Myocyte (in vitro differentiated cells): ENCODE measurements around the gene CACNA1B. TPM values are rescaled to one million over a fixed set of nuclear protein-coding genes. Genes with fewer than 3 reads are reported as not detected.
"Not testable (repeated sequence)": the region's sequence is repeated elsewhere in the genome, so short reads cannot be mapped to it uniquely, and the experiment has no call there.

ENCODE experiments used
- DNase-seq: peaks from one replicate; pipeline ENCODE4 v3.0.0-alpha.2; 2012; ENCODE audit warnings: low read depth
- total RNA-seq: library from RNA; depleted of rRNA; stranded (reverse); fragments of >200 nt; gene quantifications from 2 replicates; pipeline ENCODE4 v1.2.3, GENCODE V29; 2014

CACNA1B gene
- total RNA-seq, 1 donor from 2014 or later, result not detected

DNA sequence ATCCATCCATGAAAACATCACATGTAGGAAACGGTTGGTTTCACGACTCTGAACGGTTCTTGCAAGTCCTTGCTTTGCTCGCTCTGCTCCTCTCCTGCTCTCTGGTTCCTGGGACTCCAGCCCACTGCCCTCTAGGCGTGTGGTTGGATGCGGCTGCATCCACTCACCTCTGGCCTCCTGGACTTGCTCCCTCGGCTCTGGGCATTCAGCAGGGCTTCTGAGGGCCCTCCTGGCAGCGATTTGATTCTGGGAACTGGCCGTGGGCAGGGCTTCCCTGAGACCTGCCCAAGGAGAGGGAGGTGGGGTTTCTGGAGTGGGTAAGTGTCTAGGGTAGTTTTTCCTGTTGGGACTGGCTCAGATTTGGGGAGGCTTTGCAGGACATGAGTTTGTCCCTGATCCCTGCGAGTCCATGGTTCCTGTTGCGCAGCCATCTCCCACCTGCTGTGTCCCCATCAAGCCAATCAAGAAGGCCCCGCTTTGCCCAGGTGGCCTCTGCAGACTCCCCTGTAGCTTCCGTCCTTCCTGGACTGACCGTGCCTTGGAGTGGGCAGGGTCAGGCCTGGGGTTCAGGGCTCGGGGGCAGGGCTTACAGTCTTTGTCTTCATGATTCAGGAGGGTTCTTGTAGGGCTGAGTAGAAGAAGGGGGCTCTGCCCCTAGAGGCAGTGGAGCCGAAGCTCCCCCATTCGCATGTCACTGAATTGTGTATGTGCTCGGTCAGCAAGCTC, 192.3 kb downstream of the CACNA1B start:
- DNase-seq, result no peak

DNA sequence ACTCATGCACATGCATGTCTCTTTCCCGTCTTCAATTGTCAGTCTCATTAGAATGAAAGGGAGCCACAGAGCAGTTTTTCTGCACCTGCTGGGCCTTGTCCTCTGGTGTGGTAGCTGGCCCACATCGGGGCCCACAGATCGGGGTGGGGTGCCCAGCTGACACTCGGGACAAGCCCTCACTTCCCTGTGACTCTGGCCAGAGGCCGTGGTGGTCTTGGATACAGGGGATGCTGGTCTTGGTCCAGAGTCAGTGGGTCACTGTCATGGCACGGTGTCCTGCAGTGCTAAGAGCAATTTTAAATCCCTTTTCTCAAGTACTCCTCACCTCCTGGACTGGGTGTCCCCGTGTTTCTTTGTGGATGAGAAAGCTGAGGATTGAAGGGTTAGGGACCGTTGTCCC, 193.2 kb downstream of the CACNA1B start:
- DNase-seq, result no peak

- no peak for DNase-seq
These were observed 193.7 kb downstream of the CACNA1B start for GRCh38 chr9:138071292-138071691.

GRCh38 chr9:138071731-138072130, 194.1 kb downstream of the CACNA1B start:
- no peak for DNase-seq

DNA sequence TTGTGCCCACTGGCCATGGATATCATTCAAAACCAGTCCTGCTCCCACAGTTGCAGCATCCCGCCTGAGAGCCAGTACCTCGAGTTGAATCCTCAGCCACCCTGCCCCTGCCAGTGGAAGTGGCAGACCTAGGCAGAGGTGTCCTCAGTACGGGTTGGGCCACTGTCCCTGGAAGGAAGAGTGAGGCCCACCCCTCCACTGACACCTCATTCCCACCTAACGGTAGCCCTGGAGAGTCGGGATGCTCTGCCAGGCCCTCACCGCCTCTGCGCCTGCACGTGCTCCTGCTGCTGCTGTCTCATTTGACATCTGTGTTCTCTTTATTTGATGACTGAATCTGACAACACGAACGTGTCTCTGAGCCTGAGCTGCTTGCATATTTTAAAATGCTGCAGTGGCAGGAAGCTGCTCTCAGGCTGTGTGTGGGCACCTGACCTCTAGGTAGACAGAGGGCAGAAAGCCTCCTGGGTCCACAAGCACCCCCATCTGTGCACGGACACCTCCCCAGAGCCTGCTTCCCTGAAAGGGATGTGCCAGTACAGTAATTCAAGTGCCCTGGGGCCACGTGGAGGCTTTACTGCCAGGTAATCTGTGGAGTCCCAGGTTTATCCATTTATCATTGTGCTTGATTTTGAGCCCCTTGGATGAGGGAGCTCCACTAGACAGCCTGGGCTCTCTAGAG, 194.7 kb downstream of the CACNA1B start:
- no peak for DNase-seq

- DNase-seq, result no peak
These were observed 195.3 kb downstream of the CACNA1B start for GRCh38 chr9:138072897-138073296.

DNA sequence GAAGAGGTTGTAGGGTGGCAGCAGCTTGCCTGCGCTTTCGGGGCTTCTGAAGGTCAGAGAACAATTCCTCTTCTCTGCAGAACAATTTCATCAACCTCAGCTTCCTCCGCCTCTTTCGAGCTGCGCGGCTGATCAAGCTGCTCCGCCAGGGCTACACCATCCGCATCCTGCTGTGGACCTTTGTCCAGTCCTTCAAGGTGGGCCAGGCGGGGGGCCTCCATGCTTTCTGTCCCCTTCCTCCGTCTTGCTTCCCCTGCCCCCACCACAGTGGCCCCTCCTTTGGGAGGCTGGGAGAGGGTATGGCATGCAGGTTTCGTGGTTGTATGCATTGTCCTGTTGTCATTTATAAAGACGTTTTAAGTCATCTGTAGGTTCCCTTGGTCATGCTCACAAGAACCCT, 195.8 kb downstream of the CACNA1B start:
- DNase-seq, result no peak

- no peak for DNase-seq
These were observed 196.2 kb downstream of the CACNA1B start for GRCh38 chr9:138073808-138074207.

- no peak for DNase-seq
These were observed 196.9 kb downstream of the CACNA1B start for GRCh38 chr9:138074516-138074915.

GRCh38 chr9:138075496-138075895, 197.9 kb downstream of the CACNA1B start:
- no peak for DNase-seq

- DNase-seq, result no peak
These were observed 198.5 kb downstream of the CACNA1B start for GRCh38 chr9:138075961-138076649.

GRCh38 chr9:138076650-138077009, 199.0 kb downstream of the CACNA1B start:
- DNase-seq, result no peak

- DNase-seq, result no peak
These were observed 199.5 kb downstream of the CACNA1B start for GRCh38 chr9:138077126-138077525.

GRCh38 chr9:138077898-138078540, 200.4 kb downstream of the CACNA1B start:
- DNase-seq, result no peak

DNA sequence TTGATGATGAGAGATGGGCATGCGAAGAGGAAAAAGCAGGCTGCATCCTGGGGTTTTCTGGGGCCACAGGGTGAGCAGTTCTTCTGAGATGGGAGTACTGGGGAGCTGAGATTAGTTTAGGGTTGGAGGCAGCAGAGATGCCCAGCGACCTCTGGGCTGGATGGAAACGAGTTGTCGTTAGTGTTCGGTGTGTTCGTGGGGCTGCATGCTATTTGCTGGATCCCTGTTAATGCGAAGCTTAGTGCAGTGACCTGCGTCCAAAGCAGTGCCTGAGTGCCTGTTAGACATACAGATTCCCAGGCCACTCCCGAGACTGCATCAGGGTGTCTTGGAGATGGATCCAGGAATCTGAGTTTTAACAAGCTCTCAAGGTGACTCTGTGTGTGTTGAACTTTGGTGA, 201.3 kb downstream of the CACNA1B start:
- DNase-seq, result no peak

DNA sequence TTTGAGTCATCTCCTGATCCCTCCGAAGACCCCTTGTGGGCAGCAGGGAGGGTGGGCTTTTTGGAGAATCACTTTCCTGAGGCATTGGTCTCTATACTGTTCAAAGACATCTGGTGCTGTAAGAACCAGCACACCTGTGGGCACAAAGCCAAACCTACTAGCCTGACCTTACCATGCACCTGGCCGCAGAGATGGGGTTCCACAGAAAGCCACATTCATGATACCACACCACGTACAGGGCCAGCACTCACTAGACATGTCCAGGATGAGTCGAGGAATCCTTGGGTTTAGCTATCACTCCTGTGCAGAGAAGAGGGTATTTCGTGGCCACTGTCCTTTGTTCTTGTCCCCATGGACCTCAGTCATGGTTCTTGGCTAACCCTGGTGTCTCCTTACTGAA, 203.4 kb downstream of the CACNA1B start:
- no peak for DNase-seq

DNA sequence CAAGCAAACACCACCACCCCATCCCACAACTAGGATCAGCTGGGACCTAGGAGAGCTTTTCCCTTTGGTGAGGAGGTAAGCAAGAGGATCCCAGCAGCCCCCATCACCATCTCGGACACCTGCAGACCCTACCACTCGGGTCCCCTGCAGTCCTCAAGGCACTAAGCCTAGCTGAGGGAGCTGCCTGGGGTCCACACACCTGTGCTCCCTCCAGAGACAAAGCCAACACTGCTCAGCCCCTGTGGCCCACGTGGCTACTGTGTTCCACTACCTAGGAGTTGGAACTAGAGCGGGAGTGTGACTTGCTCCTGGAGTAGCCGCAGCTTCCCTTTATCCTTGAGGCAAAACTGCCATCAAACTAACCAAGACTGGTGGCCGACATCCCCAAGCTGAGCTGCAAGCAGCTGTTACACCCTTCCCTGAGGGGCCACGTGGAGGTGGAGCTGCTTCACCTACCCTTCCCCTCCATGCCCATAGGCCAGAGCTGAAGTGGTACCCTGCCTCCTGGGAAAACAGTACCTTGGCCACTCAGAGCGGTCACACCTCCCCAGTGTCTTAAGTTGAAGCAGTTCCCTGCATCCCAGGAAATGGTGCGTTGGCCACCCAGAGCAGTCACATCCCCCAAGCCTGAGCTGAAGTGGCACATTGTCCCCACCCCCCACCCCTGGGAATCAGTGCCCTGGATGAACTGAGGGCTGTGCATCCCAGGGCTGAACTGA, 205.5 kb downstream of the CACNA1B start:
- no peak for DNase-seq

- no peak for DNase-seq
These were observed 206.3 kb downstream of the CACNA1B start for GRCh38 chr9:138083873-138084272.

DNA sequence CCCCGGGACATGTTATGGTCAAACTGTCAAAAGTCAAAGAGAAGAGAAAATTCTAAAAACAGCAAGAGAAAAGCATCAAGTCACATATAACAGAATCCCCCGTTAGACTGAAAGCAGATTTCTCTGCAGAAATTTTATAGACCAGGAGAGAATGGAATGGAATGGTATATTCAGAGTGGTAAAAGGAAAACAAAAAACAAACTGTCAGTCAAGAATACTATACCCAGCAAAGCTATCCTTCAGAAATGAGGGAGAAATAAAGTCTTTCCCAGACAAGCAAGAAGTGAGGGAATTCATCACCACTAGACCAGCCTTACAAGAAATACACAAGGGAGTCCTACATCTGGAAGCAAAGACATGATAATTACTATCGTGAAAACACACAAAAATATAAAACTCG, 208.0 kb downstream of the CACNA1B start:
- DNase-seq, result no peak

GRCh38 chr9:138092057-138092456, 214.5 kb downstream of the CACNA1B start:
- DNase-seq, result not testable (repeated sequence)

- DNase-seq, result no peak
These were observed 216.4 kb downstream of the CACNA1B start for GRCh38 chr9:138094028-138094427.
